IMR-90 (cell line): ENCODE data around the gene PRSS3. TPM values are rescaled to one million over a fixed set of nuclear protein-coding genes. Genes with fewer than 3 reads are reported as not detected.

Experiments
- ATAC-seq: fragments of 200-7000 bp; cut with Tn5 transposase; 2 replicates; pipeline ENCODE4 v1.9.1; 2020; ENCODE audit warnings: low read depth, mild to moderate bottlenecking, moderate library complexity
- BruUV-seq: library from RNA; stranded (reverse); fragments of 400-500 nt; replicated peaks from 2 replicates; lab custom pipeline; 2021; lab: Mats Ljungman, UMichigan
- CTCF ChIA-PET: fragments of 300-600 bp; formaldehyde crosslinking; extraction: SDS; loops from one replicate; lab custom pipeline; 2021; ENCODE audit warnings: antibody characterized with exemption; lab: Yijun Ruan, JAX
- POLR2A ChIA-PET: fragments of 300-600 bp; sonication (Branson Sonifier 250); formaldehyde crosslinking; loops from one replicate; lab custom pipeline; 2022; ENCODE audit warnings: antibody characterized with exemption; ENCODE audit not compliant: unreplicated experiment; lab: Charles Lee
- DNase-seq: peaks from one replicate; pipeline ENCODE4 v3.0.0; 2013
- H2AFZ ChIP-seq: replicated peaks from 2 replicates; pipeline ENCODE3; 2013; ENCODE audit warnings: low read length, mild to moderate bottlenecking; ENCODE audit not compliant: poor library complexity
- H2AK5ac ChIP-seq: 2 replicates; pipeline ENCODE4 v1.6.1; 2013; ENCODE audit warnings: low read depth, low read length, inconsistent platforms
- H2AK9ac ChIP-seq: replicated peaks from 2 replicates; pipeline ENCODE3; 2013; ENCODE audit warnings: mild to moderate bottlenecking, low read depth, low read length, moderate library complexity; ENCODE audit not compliant: poor library complexity
- H2BK120ac ChIP-seq: 2 replicates; pipeline ENCODE4 v1.6.1; 2013; ENCODE audit warnings: low read depth, low read length, inconsistent platforms
- H2BK15ac ChIP-seq: 3 replicates; pipeline ENCODE4 v1.6.1; 2013; ENCODE audit warnings: low read depth, low read length, inconsistent platforms
- H2BK20ac ChIP-seq: 2 replicates; pipeline ENCODE4 v1.6.1; 2013; ENCODE audit warnings: low read depth, mild to moderate bottlenecking, inconsistent platforms, low read length, moderate library complexity
- H2BK5ac ChIP-seq: 2 replicates; pipeline ENCODE4 v1.6.1; 2013; ENCODE audit warnings: mild to moderate bottlenecking, low read depth, low read length, inconsistent platforms; ENCODE audit not compliant: poor library complexity, severe bottlenecking
- H3K14ac ChIP-seq: replicated peaks from 2 replicates; pipeline ENCODE4 v1.6.1; 2013; ENCODE audit warnings: low read depth, low read length, inconsistent platforms
- H3K18ac ChIP-seq: 2 replicates; pipeline ENCODE4 v1.6.1; 2013; ENCODE audit warnings: low read depth, low read length, control low read depth
- H3K23ac ChIP-seq: 2 replicates; pipeline ENCODE4 v1.6.1; 2013; ENCODE audit warnings: low read depth, low read length, inconsistent platforms
- H3K27ac ChIP-seq: 2 replicates; pipeline ENCODE4 v1.5.1; 2013; ENCODE audit warnings: mild to moderate bottlenecking, control low read depth, low read length; ENCODE audit not compliant: insufficient read depth
- H3K27me3 ChIP-seq: 2 replicates; pipeline ENCODE4 v1.6.1; 2013; ENCODE audit warnings: low read length; ENCODE audit not compliant: control insufficient read depth, insufficient read depth
- H3K36me3 ChIP-seq: 2 replicates; pipeline ENCODE4 v1.6.1; 2013; ENCODE audit warnings: low read length, mixed read lengths; ENCODE audit not compliant: control insufficient read depth, insufficient read depth
- H3K4ac ChIP-seq: 2 replicates; pipeline ENCODE4 v1.6.1; 2013; ENCODE audit warnings: low read depth, low read length, inconsistent platforms
- H3K4me1 ChIP-seq: 2 replicates; pipeline ENCODE4 v1.6.1; 2013; ENCODE audit warnings: low read length, mixed read lengths; ENCODE audit not compliant: control insufficient read depth, insufficient read depth
- H3K4me2 ChIP-seq: 2 replicates; pipeline ENCODE4 v1.6.1; 2013; ENCODE audit warnings: low read depth, mild to moderate bottlenecking, control low read depth, low read length, moderate library complexity
- H3K4me3 ChIP-seq: 2 replicates; pipeline ENCODE4 v1.5.1; 2013; ENCODE audit warnings: low read depth, mild to moderate bottlenecking, control low read depth, low read length, moderate library complexity; ENCODE audit not compliant: insufficient read depth
- H3K56ac ChIP-seq: 2 replicates; pipeline ENCODE4 v1.6.1; 2013; ENCODE audit warnings: low read length, inconsistent platforms; ENCODE audit not compliant: insufficient read depth; ENCODE audit errors: extremely low read depth
- H3K79me1 ChIP-seq, 2 experiments: 2 replicates each; pipeline ENCODE4 v1.6.1; 2013; ENCODE audit warnings: low read length in 2 of 2, inconsistent platforms in 1 of 2, low read depth in 1 of 2
- H3K9ac ChIP-seq: 2 replicates; pipeline ENCODE4 v1.6.1; 2013; ENCODE audit warnings: low read depth, low read length, control low read depth
- H3K9me1 ChIP-seq: 2 replicates; pipeline ENCODE4 v1.6.1; 2013; ENCODE audit warnings: low read length, inconsistent platforms; ENCODE audit not compliant: insufficient read depth
- H3K9me3 ChIP-seq: 2 replicates; pipeline ENCODE4 v1.6.1; 2013; ENCODE audit warnings: low read length; ENCODE audit not compliant: control insufficient read depth, insufficient read depth
- H4K20me1 ChIP-seq: 2 replicates; pipeline ENCODE4 v1.6.1; 2013; ENCODE audit warnings: low read length, inconsistent platforms; ENCODE audit not compliant: insufficient read depth
- H4K5ac ChIP-seq: 2 replicates; pipeline ENCODE4 v1.6.1; 2013; ENCODE audit warnings: mild to moderate bottlenecking, low read depth, low read length, control low read depth
- H4K8ac ChIP-seq, 2 experiments: 2 replicates each; pipeline ENCODE4 v1.6.1; 2013; ENCODE audit warnings: low read depth in 2 of 2, low read length in 2 of 2, control low read depth in 1 of 2, inconsistent platforms in 1 of 2
- H4K91ac ChIP-seq: 2 replicates; pipeline ENCODE4 v1.6.1; 2013; ENCODE audit warnings: low read depth, low read length, inconsistent platforms; ENCODE audit not compliant: insufficient read depth
- BHLHE40 ChIP-seq: fragments of 150-350 bp; IDR thresholded peaks from 2 replicates; pipeline ENCODE4 v1.6.1; 2016; ENCODE audit warnings: mild to moderate bottlenecking, low read depth, low read length
- CEBPB ChIP-seq: IDR thresholded peaks from 2 replicates; pipeline ENCODE4 v1.6.1; 2012; ENCODE audit warnings: low read depth, low read length, improper control_type of control experiment
- CHD1 ChIP-seq: IDR thresholded peaks from 2 replicates; pipeline ENCODE4 v1.6.1; 2012; ENCODE audit warnings: low read depth, low read length, improper control_type of control experiment
- MAFK ChIP-seq: IDR thresholded peaks from 2 replicates; pipeline ENCODE4 v1.6.1; 2012; ENCODE audit warnings: low read depth, low read length, improper control_type of control experiment
- MXI1 ChIP-seq: IDR thresholded peaks from 2 replicates; pipeline ENCODE4 v1.6.1; 2012; ENCODE audit warnings: low read depth, mild to moderate bottlenecking, low read length, moderate library complexity, borderline replicate concordance
- RAD21 ChIP-seq: IDR thresholded peaks from 2 replicates; pipeline ENCODE4 v1.6.1; 2012; ENCODE audit warnings: low read length, improper control_type of control experiment
- RCOR1 ChIP-seq: IDR thresholded peaks from 2 replicates; pipeline ENCODE4 v1.6.1; 2012; ENCODE audit warnings: mild to moderate bottlenecking, low read length, improper control_type of control experiment; ENCODE audit not compliant: insufficient replicate concordance
- RFX5 ChIP-seq: IDR thresholded peaks from 2 replicates; pipeline ENCODE4 v1.8.0; 2012; ENCODE audit warnings: low read depth, mild to moderate bottlenecking, low read length, moderate library complexity
- SMC3 ChIP-seq: fragments of 150-350 bp; IDR thresholded peaks from 2 replicates; pipeline ENCODE4 v1.6.1; 2016; ENCODE audit warnings: low read depth, mild to moderate bottlenecking, antibody characterized with exemption, low read length, moderate library complexity
- WGBS, 2 experiments: methylation state at CpG; one replicate each; pipeline versions ENCODE4 v1.1.5 to v1.1.7; 2013; ENCODE audit warnings: missing lambda C conversion rate in 2 of 2; ENCODE audit not compliant: insufficient read length in 1 of 2; ENCODE audit errors: extremely low coverage in 2 of 2; 5-methylcytosine and 5-hydroxymethylcytosine counted together
- dilution Hi-C: fragments of 300-500 bp; cut with HindIII; formaldehyde crosslinking; loops from one replicate; pipeline ENCODE4 v1.14.3; 2018; ENCODE audit warnings: low sequenced_read_pairs; ENCODE audit not compliant: unreplicated experiment
- in situ Hi-C: fragments of 300-500 bp; cut with MboI; formaldehyde crosslinking; loops from 3 replicates; pipeline ENCODE4 v1.14.3; 2019; ENCODE audit warnings: low sequenced_read_pairs, inconsistent platforms, mixed read lengths
- intact Hi-C: fragments of 100-400 bp; cut with micrococcal nuclease; formaldehyde crosslinking; loops from 2 replicates; pipeline ENCODE4 v1.10.0; 2022
- polyA plus RNA-seq, 3 experiments: library from polyadenylated mRNA; depleted of rRNA; stranded (reverse); fragments of >200 nt; gene quantifications; 2 replicates each; pipeline ENCODE4 v1.2.3, GENCODE V29; 2012; ENCODE audit warnings: low replicate concordance in 1 of 3
- total RNA-seq: library from RNA; depleted of rRNA; stranded (reverse); fragments of >200 nt; gene quantifications from 2 replicates; pipeline ENCODE4 v1.2.3, GENCODE V29; 2012
- TF ChIP-seq, protein P1 (sequence below): conservative IDR thresholded peaks from 2 replicates; pipeline ENCODE4 v1.5.1; 2012; ENCODE audit warnings: mild to moderate bottlenecking, low read depth, low read length, improper control_type of control experiment
- TF ChIP-seq, protein P2 (sequence below): fragments of 150-350 bp; IDR thresholded peaks from 2 replicates; pipeline ENCODE4 v1.6.1; 2016; ENCODE audit warnings: low read depth, mild to moderate bottlenecking, low read length, moderate library complexity, borderline replicate concordance
- TF ChIP-seq, protein P3 (sequence below): fragments of 150-350 bp; IDR thresholded peaks from 2 replicates; pipeline ENCODE4 v1.6.1; 2017; ENCODE audit warnings: mild to moderate bottlenecking, antibody characterized with exemption, low read length, low read depth

Gene PRSS3
- total and polyA plus RNA-seq, 2 of the 4 experiments (the other 2 are of a cell fraction): 7.0 to 26.9 TPM

DNA sequence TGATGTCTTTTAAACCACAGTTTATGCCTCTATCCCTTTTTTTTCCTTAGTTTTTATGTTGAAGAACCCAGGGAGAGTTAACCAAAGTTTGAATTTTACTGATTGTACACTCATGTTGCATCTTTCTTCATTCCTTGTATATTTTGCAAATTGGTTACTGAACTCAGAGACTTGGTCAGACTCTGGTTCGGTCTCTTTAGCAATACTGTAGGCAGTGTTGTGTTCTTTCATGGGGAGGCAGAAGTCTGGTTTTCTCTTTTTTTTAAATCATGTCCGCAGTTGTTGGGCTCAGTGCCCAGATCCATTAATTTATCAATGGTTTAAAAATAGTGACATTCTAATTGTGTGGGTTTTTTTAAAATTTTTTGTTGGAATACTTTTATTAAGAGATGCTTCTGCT is 45.0 kb downstream of the PRSS3 start:
- Histone ChIP-seq H3K14ac (no peak overlapping the region), H2AK9ac (no peak overlapping the region), H2BK15ac (no peak overlapping the region), H3K9me1 (peaks cover 10% of the 10 kb centered on the region), H4K20me1 (peaks cover 97% of the 10 kb centered on the region), H2BK20ac (no peak overlapping the region), H3K4me3 (no peak overlapping the region), H3K18ac (no peak overlapping the region), H3K4me2 (no peak overlapping the region), H3K36me3 (no peaks in the 10 kb centered on the region), H3K4ac (no peak overlapping the region), H2BK5ac (no peak overlapping the region), H4K8ac (no peak overlapping the region), H3K4me1 (peaks cover 8% of the 10 kb centered on the region), H4K91ac (no peak overlapping the region), H3K56ac (no peak overlapping the region), H2BK120ac (no peak overlapping the region), H3K79me1 (peaks cover 0 to 71% of the 10 kb centered on the region in 2 experiments), H2AK5ac (no peak overlapping the region), H2AFZ (no peak overlapping the region), H3K9ac (no peak overlapping the region), H3K27me3 (no peaks in the 10 kb centered on the region), H3K9me3 (no peaks in the 10 kb centered on the region), H3K27ac (no peak overlapping the region), H3K23ac (peak overlapping the region; percentile 33), H4K5ac (no peak overlapping the region)
- intact Hi-C loops: no loop called here
- ChIA-PET CTCF (interaction anchor here (0.6 kb wide), 1 partner anchor 593 kb away, joined by 3 read pairs; no protein-coding TSS in a partner anchor), POLR2A (no interaction called here)
- no CpG with 5 or more reads among the region's 2 CpGs for WGBS, 2 experiments
- ATAC-seq: peak; percentile 38
- peak; percentile 32 for DNase-seq
- in situ Hi-C loops: no loop called here
- dilution Hi-C loops: no loop called here
- BruUV-seq: no TSS peak
- TF ChIP-seq, protein P1, sequence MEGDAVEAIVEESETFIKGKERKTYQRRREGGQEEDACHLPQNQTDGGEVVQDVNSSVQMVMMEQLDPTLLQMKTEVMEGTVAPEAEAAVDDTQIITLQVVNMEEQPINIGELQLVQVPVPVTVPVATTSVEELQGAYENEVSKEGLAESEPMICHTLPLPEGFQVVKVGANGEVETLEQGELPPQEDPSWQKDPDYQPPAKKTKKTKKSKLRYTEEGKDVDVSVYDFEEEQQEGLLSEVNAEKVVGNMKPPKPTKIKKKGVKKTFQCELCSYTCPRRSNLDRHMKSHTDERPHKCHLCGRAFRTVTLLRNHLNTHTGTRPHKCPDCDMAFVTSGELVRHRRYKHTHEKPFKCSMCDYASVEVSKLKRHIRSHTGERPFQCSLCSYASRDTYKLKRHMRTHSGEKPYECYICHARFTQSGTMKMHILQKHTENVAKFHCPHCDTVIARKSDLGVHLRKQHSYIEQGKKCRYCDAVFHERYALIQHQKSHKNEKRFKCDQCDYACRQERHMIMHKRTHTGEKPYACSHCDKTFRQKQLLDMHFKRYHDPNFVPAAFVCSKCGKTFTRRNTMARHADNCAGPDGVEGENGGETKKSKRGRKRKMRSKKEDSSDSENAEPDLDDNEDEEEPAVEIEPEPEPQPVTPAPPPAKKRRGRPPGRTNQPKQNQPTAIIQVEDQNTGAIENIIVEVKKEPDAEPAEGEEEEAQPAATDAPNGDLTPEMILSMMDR: no peak
- TF ChIP-seq, protein P2, sequence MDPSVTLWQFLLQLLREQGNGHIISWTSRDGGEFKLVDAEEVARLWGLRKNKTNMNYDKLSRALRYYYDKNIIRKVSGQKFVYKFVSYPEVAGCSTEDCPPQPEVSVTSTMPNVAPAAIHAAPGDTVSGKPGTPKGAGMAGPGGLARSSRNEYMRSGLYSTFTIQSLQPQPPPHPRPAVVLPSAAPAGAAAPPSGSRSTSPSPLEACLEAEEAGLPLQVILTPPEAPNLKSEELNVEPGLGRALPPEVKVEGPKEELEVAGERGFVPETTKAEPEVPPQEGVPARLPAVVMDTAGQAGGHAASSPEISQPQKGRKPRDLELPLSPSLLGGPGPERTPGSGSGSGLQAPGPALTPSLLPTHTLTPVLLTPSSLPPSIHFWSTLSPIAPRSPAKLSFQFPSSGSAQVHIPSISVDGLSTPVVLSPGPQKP: no peak
- TF ChIP-seq RAD21: no peak
- TF ChIP-seq RFX5: no peak
- TF ChIP-seq, protein P3, sequence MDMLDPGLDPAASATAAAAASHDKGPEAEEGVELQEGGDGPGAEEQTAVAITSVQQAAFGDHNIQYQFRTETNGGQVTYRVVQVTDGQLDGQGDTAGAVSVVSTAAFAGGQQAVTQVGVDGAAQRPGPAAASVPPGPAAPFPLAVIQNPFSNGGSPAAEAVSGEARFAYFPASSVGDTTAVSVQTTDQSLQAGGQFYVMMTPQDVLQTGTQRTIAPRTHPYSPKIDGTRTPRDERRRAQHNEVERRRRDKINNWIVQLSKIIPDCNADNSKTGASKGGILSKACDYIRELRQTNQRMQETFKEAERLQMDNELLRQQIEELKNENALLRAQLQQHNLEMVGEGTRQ: no peak
- no peak for TF ChIP-seq SMC3
- no peak for TF ChIP-seq BHLHE40
- no peak for TF ChIP-seq MAFK
- TF ChIP-seq MXI1: no peak
- TF ChIP-seq RCOR1: no peak
- no peak for TF ChIP-seq CHD1
- TF ChIP-seq CEBPB: no peak
